Endometrium (tissue), 2 donors: ENCODE results near the gene ITIH2.
"Not testable (repeated sequence)": the region's sequence is repeated elsewhere in the genome, so short reads cannot be mapped to it uniquely, and the experiment has no call there.

Experiments used
- FAIRE-seq: peaks from 2 replicates; lab custom pipeline; 2012; peaks lifted over from hg19 to GRCh38; lab: Jason Lieb, UNC
- donor health status: control.
- donor health status: control.

The ITIH2 gene

DNA sequence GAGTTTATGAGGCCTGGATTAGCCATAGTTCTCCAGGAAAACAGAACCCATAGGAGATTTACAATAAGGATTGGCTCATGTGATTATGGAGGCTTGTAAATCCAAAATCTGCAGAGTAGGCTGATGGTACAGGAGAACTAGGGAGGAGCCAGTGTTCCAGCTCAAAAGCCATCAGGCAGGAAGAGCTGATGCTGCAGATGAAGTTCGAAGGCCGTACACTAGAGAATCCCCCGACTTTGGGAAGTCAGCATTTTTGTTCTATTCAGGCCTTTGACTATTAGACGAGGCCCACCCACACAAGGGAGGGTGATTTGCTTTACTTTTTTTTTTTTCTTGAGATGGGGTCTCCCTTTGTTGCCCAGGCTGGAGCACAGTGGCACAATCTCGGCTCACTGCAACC is 47.1 kb downstream of the ITIH2 start:
- no peak for FAIRE-seq

DNA sequence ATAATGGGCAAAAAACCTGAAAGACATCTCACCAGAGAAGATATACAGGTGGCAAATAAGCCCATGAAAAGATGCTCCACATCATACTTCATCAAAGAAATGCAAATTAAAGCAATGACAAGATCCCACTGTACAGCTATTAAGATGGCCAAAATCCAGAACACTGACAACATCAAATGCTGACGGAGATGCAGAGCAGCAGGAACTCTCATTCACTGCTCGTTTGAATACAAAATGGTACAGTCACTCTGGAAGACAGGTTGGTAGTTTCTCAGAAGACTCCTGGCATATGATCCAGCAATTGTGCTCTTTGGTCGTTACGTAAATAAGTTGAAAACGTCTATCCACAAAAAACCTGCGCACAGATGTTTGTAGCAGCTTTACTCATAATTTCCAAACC is 49.1 kb downstream of the ITIH2 start:
- no peak for FAIRE-seq

DNA sequence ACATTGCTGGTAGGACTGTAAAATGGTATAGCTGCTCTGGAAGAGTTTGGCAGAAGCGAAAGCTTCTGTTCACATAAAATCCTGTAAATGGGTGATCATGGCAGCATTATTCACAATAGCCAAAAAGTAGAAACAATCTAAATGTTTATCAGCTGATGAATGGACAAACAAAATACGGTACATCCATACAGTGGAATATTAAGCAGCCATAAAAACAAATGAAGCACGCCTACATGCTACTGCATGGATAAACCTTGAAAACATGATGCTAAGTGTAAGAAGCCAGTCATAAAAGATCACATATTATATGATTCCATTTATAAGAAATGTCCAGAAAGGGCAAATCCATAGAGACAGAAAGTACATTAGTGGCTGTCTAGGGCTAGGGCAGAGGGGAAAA is 52.0 kb downstream of the ITIH2 start:
- no peak for FAIRE-seq

DNA sequence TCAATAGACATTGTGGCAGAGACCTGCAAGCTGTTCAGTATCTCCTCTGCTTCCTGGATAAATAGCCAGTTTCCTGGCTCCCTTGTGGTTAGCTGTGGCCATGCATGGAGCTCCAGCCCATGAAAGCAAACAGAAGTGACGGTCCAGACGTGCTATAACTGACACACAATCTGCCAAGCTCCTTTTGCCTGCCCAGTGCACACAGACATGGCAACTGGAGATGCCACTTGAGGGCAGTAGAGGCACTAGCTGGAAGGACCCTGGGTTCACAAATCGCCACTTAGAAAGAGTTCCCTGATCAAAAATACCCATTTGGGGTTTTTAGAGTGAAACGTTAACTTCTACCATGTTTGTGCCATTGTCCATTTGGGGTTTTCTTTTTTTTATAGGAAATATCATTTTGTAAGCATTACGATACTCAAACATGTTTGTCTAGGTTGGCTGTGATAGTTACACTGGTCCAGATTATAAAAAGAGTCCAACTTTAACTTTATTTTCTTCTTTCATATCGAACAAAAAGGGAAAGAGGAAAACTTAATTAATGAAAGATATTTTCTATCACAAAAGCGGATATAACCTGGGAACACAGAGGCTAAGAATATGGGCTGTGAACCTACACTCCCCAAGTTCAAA is 53.4 kb downstream of the ITIH2 start:
- FAIRE-seq = no peak

DNA sequence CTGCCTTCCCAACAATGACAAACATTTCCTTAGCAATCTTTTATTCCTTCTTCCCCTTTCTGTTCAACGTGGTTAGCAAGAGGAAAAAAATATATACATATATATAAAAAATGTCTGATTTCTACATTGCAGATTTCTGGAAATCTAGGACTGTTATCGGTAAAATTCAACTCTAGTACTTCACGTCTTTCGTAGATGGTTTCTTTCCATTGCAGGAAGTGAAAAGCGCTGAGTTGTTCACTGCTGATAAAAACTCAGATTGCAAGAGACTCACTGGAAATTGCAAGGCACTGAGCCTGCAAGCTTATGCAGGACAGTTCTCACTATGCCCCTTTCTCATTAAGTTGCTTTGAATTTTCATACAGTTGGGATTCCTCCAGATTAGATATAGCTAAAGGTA is 60.8 kb downstream of the ITIH2 start:
- FAIRE-seq = no peak

DNA sequence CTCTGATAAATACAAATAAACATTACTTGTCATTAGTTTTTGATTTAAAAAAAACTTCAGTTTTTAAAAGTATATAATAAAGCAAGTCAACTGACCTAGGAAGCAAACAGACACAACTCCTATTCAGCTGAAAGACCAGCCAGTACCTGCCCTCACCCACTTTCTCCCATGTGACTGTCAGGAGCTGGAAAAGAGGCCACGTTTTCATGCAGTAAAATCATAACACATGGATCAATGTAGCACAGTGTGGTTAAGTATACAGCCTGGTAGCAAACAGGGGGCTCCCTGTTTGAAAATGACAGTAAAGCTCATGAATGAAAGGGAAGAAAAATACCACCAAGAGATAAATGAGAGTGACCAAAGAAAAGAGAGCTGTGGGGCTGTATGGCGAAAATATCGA is 63.1 kb downstream of the ITIH2 start:
- FAIRE-seq = no peak

DNA sequence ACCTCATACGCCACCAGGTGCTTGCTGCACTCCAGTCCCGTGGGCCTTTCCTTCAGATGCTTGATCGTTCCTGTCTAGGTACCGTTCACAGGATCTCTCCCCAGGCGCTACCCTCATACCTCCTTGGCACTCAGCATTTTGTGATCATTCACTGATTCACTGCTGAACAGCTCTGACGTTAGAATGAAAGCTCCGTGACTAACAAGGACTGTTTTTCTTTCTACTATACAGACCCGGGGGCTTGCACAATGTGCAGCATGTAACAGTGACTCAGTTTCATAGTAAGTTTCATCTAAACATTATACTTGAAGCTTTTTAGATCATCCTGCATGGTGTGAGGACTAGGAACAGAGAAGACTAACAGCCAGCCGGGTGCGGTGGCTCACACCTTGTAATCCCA is 64.1 kb downstream of the ITIH2 start:
- FAIRE-seq = no peak

DNA sequence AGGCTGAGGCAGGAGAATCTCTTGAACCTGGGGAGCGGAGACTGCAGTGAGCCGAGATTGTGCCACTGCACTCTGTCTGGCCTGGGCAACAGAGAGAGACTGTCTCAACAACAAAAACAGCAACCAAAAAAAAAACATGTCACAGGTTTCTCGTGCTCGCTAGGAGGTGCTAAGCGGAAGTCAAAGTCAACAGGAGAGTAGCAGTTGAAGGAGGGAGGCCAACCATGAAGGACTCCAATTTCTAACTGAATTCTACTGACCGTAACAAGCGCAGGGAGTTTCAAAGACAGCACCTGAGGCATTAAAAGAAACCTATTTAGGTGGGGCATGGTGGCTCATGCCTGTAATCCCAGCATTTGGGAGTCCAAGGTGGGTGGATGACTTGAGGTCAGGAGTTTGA is 65.3 kb downstream of the ITIH2 start:
- FAIRE-seq = no peak

DNA sequence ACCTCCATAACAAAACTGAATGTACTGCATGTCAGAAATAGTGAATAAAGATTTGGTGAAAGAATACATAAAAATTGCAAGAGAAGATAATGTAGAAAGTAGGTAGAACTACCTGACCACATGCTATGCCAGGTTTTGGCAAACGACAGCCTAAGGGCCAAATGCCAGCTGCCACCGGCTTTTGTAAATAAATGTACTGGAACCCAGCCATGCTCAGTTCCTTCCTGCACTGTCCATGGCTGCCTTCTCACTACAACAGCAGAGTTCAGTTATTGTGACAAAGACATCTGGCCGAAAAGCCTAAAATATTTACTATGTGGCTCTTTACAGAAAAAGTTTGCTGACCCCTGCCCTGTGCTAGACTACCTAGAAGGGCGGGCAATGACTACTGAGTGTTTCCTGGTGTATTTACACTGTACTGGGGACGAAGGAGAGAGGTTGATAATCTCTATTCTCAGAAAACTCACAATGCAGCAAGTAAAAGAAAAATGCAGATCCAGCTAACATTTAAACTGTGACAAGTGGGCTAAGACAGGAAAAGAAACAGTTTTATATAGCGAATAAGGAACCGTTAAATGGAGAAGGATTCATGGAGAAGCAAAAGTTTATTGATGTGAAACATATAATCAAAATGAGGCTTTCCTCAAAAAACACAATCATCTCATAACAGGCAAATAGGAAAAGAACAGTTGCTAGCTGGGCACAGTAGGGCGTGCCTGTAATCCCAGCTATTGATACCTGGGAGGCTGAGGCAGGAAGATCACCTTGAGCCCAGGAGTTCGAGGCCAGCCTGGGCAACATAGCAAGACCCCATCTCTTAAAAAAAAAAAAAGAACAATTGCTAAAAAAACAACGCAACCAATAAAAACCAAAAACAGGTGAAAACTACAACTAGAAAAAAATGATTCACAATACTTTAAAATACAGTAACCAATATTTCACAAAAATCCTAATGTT is 71.0 kb downstream of the ITIH2 start:
- no peak for FAIRE-seq

DNA sequence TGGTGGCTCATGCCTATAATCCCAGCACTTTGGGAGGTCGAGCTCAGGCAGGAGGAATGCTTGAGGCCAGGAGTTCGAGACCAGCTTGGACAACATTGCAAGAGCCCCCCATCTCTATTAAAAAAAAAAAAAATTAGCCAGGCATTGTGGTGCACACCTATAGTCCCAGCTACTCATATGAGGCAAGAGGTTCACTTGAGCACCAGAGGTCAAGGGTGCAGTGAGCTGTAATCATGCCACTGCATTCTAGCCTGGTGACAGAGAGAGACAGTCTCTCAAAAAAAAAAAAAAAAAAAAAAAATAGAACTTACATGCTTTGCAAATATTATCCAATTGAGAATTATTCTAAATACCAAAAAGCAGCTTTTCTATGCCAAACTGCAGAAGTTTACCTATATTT is 73.7 kb downstream of the ITIH2 start:
- no peak for FAIRE-seq

DNA sequence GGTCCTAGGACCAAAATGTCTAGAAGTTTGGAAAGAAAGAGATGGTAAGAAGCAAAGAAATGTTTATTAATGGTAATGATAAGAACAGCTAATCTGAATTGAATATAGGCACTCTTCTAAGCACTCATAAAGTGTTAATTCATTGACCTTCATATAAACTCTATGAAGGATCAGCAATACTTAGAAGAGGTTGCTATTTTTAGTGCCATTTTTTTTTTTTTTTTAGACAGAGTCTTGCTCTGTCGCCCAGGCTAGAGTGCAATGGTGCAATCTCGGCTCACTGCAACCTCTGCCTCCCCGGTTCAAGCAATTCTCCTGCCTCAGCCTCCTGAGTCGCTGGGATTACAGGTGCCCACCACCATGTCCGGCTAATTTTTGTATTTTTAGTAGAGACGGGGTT is 79.1 kb downstream of the ITIH2 start:
- FAIRE-seq = not testable (repeated sequence)

DNA sequence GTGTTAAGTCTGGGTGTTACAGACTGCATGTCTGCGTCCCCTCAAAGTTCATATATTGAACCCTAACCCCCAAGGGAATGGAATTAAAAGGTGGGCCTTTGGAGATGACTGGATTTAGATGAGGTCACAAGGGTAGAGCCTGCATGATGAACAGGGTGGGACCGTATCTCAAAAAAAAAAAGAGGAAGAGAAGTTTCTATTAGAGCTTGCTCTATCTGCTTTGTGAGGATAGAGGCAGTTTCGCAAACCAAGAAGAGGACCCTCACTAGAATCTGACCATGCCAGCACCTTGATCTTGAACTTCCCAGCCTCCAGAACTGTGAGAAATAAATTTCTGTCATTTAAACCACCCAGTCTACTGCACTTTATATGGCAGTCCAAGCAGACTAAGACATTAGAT is 83.3 kb downstream of the ITIH2 start:
- FAIRE-seq = no peak

DNA sequence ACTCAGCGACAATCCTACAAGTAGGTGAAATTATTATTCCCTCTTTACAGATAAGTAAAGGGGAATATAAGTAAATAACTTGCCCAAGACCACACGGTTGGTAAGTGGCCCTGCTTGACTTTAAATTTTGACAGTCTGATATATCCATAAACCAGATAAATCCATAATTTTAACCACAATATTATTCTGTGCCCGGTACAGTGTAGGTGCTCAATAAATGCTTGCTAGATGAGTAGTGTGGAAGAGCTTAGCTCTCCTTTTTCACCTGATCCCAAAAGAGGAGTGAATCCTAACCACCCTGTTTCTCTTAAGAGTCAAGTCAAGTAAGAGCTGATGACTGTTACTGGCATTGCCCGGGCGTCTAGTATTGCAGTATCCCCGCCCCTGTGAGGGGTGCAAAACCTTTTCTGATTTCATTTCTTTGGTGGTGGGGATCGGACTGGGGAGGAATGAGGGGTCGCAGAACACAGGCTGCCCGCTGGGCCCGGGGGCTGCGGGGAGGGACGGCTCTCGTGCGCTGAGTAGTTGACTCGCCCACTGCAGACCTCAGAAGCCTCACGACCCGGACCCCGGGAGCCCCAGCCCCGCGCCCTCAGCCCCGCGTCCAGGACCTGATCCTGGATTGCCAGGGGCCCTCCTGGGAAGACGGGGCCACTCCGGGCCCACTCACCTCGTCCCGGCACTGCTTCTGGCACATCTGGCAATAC is 84.2 kb downstream of the ITIH2 start:
- FAIRE-seq = no peak

DNA sequence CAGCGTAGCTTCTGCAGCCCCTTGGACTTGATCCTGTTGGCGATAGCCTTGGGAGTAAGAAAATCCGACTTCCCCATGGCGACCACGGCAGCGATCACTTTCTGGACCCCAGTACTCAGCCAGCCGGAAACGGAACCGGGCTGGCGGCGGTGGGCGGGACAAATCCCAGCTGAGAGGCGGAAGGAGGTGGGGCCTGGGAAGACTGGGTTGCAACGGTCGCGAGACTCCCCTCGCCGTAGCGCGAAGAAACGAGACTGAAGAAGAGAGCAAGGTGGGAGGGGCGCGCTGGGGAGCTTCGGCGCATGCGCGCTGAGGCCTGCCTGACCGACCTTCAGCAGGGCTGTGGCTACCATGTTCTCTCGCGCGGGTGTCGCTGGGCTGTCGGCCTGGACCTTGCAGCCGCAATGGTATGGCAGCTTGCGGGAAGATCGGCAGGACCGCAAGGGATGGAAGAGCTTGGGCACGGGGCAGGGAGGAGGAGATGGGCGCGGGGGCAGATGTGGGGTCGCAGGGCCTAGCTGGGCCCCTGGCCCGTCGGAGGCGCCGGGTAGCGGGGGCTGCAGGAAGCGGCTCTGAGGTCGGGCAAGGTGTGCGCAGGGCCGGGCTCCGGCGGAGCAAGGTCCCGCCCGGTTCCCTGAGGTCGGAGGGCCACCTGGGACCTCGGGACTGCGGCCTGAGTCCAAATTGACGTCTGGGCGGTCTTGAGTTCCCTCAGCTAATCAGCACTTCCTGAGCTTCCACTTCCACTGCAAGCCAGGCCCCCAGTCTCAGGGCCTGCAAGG is 84.9 kb downstream of the ITIH2 start, which contains the start of the genes ATP5F1C and KIN:
Gene ATP5F1C (plus strand): TSS at position 321 of the 782 bp plus-strand sequence. CDS start 31 bp downstream, at position 352.
Gene KIN (minus strand): TSS at position 137 of the 782 bp plus-strand sequence. CDS start 60 bp downstream, at position 77.
- peak; percentile 90 for FAIRE-seq

DNA sequence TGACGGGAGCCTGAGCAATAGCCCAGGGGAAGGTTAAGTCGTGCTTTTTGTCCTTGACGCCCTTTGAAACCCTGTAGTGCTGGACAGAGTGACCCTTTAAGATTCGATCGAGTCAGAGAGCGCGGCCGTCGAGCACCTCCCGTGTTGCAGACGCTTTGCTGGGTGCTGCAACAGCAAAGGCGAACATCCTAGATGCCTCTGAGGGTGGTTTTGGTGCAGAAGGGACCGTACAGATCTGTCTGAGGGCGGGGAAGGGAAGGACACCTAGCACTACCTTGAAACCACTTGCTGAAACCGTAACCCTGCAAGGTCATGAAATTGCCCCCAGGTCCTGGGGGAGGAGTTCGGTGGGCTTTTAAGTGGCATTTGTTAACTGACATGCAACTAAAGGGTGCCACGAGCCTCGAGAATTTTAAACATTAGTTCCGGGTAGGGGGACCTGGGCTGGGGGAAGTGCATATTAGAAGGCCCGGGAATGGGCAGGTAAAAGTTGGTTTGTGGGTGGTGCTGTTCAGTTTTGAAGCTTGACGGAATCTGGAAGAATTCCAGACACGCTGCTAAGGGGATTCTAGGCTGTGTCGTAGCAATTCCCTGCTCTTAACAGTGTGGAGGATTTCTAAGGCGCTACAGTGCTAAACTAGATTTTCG is 85.6 kb downstream of the ITIH2 start:
- no peak for FAIRE-seq

DNA sequence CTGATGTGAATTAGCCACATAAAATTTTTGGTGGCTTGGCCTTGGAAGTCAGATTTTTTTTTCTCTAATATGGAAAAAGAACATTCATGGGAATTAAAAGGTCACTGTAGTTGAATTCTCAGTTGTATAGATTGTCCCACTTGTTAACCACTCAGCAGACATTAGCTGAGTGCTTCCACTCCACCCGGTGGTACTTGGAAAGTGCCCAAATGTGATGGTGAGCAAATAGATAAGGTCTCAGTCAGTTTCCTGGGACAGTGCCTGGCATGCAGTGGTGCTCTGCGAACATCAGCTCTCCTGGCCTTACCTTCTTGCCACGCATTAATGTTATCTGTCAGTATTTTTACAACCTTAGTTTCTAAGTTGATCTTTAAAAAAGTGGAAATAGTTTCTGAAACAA is 86.3 kb downstream of the ITIH2 start:
- FAIRE-seq = no peak

DNA sequence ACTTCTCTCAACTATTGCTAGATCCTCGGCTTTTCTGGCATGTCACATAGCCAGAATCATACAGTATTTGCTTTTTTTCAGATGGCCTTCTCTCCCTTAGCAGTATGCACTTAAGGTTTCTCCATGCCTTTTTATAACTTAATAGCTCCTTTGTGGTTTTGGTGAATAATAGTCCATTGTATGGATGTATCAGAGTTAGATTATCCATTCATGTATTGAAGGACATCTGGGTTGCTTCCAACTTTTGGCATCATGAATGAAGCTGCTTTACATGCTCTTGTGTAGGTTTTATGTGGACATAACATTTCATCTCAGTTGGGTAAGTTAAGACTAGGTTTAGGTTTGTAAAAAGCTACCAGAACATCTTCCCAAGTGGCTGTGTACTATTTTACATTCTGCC is 89.4 kb downstream of the ITIH2 start:
- FAIRE-seq = no peak

DNA sequence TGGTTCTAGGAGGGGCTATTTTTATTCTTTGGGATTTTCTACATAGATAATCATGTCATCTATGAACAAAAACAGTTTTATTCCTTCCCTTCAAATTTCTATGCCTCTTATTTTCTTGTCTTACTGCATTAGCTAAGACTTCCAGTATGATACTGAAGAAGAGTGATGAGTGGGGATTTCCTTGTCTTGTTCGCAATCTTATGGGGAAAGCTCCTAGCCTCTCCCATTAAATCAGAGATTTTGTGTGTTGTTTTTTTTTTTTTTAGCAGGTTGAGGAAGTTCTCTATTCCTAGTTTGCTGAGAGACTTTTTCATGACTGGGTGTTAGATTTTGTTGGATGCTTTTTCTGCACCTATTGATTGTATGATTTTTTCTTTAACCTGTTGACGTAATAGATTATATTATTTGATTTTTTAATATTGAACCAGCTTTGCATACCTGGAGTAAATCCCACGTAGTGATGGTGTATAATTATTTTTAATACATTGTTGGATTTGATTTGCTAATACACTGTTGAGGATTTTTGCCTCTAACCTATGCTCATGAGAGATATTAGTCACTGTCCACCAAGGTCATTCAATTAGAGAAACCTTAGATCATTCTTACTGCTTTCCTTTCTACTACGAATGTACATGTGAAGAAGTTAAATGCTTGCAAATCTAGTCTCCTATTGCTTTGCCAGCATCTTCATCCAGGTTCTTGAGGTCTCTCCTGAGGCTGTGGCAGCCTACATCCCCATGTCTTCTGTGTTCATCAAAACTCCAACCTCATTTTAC is 91.3 kb downstream of the ITIH2 start:
- FAIRE-seq = no peak

DNA sequence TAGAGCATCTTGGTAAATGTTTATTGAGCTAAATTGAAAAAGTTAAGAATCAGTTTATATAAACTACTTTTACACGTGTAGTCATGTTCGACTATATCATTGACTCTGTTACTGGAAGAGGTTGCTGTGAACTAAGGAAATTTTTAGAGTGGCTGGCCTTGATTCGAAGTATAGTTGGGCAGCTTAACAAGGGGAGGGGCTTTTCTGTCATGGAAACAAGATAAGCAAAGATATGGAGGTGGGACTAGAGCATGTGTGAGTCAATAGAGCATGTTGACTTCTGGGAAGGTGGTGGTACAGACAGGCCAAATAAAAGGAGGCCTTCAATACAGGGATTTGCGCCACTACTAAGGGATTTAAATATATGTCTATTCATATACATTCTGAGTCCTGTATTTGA is 92.5 kb downstream of the ITIH2 start:
- FAIRE-seq = no peak

DNA sequence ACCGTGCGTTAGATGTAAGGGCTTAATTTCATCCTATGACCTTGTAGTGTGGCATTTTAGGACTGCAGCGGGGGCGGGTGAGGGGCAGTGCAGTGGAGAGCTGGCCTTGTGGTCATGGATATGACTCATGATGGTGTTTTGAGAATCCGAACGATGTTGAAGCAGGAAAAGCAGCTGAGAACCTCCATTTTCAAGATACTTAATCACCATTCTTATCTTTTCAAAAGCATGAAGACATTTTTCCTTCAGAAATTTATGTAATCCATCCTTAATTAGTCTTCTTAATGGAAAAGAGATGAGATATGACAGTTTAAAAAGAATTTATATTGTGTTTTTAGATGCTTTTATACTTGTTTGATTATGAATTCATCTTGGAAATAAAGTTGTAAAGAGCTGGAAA is 94.5 kb downstream of the ITIH2 start:
- FAIRE-seq = no peak
